ENCODE data around the gene NMT1.

- TF ChIP-seq SUZ12 (IDR thresholded peaks at IDR 0.05; ENCODE audit: extremely low read depth, insufficient read depth, insufficient read length) (no peak), YY1 (IDR thresholded peaks at IDR 0.05; ENCODE audit: insufficient read depth, insufficient read length) (no peak), ZNF274 (IDR thresholded peaks at IDR 0.05; ENCODE audit: low read depth, low read length) (no peak)
Measured at GRCh38 chr17:45093444-45094110, 32.5 kb downstream of the NMT1 start.

All from NT2/D1 (cell line).